HG03457 (cell line): ENCODE data around the gene MBD3.

Experiments used
- ATAC-seq: cut with Tn5 transposase; IDR thresholded peaks from one replicate; pipeline ENCODE4 v1.9.1; 2021; ENCODE audit warnings: moderate number of reproducible peaks; ENCODE audit not compliant: unreplicated experiment

The MBD3 gene

GRCh38 chr19:1524287-1524971 is 68.2 kb downstream of the MBD3 start:
- ATAC-seq: no peak
